Uterine smooth muscle cell (primary cell): ENCODE measurements around the gene ZSCAN26. TPM values are rescaled to one million over a fixed set of nuclear protein-coding genes. Genes with fewer than 3 reads are reported as not detected.

Source experiments
- total RNA-seq: library from RNA; depleted of rRNA; stranded (reverse); fragments of >200 nt; gene quantifications from 2 replicates; pipeline ENCODE4 v1.2.3, GENCODE V29; 2014

Gene ZSCAN26
- total RNA-seq: 19.4 and 21.9 TPM in 2 replicates

DNA sequence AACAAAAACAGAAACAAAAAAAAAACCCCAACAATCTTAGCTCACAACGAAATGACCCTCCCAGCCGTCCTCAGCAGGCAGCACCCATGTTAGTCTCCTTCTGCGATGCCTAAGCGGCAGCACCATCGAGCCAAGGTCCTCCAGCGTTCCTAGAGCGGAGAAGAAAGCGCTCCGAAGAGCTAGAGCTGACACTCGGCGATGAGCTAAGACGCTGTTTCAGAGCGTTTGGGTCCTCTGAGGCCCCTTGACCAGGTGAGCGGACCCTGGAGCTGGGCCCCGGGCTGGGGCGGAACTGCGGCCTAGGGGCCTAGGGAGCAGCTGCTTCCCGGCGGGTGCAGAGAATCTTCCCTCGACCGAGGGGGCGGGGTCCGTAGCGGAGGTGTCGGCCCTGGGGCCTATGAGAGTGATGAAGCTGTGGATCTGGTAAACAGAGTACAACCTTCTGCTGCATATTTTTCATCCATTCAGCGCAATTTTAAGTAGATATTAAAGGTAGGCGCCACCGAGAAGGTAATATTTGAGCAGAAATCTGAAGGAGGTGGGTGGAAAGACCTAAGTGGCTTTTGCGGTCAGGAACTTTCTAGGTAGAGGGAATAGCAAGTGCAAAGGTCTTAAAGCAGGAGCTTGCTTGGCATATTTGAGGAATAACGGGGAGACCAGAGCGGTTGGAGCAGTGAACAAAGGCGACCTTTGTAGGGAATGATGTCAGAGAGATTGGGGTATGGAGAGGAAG lies at the start of gene ZSCAN26:
Gene ZSCAN26 (plus strand): TSS at position 182 of the 733 bp plus-strand sequence. CDS start 4,777 bp downstream, outside the sequence.

DNA sequence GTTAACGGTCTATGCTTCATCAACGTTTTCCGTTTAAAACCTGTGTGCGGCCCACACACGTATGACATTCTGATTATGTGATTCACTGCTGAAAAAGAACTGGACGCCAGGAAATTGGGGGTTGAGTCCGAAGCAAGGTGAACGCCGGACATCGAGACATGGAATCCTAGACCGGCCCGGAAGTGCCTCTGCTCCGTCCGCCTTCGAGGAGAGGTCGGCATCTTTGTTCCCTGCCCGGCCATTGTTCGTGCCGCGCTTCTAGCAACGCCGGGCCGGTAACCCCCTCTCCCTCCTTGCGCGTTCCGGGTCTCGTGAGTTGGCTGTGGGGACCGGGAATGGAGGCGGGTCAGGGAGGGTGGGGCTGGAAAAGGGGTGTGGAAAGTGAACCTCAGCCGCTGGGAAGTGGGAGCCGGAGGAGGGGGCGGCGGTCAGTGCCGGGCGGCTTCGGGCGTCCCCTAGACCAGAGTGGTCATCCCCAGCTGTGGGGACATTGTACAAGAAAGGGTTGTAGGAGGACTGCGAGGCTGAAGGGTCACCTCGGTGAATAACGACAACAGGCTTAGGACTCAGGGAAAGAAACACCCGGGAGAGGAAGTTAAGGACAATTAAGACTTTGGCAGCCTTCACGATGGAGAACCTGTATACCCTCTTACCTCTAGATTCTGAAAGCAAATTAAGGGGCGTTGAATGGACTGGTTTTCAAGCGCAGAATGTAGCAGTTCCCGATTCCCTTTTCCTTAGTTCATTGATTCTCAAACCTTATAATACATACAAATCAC lies 41.7 kb upstream of the ZSCAN26 start, which contains the start of gene ZSCAN9:
Gene ZSCAN9 (plus strand): TSS at position 220 of the 779 bp plus-strand sequence. CDS start 1,810 bp downstream, outside the sequence.

DNA sequence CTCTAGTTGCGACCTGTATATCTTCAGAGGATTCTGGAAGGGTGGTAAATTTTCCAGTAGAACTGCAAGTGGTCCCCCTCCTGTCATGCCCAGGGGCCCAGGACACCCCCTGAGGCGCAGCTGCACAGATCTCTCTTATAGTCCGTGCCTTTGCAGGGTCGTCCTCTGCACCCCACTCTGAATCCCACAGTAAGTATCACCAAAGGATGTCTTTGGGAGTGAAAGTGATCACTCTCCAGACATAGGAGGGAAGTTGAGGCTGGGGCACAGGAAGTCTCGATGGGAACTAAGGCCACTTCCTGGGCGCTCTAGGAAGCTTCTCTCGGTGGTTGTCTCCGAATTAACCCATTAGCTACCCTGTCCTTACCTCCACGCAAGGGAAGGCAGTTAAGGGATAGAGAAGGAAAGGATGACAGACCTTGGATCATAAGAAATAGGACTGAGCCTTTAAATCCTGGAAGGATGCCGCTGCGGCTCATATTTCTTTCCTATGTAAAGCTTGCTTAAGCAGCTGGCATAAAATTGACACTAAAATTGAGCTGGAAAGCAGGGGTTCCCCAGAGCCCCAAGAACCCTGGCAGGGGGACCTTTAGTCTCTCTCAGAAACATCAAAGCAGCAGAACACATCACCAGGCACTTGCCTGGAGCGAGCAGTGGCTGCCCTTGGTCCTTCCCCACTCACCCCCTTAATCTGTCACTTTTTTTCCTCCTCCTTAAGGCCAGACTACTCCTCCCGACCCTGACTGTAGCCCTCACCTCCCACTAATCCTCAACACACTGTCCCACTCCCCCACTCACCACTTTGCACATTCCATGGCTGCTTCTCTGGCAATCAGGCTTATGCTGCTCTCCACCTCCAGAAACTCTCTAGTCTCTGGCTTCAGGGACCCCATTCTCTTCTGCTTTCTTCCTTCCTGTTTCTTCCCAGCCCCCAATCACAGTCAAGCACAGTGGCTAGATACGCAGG lies 14.7 kb upstream of the ZSCAN26 start, which contains the start of gene ZKSCAN4:
Gene ZKSCAN4 (minus strand): TSS at position 261 of the 967 bp plus-strand sequence. CDS start 289 bp downstream, outside the sequence.

DNA sequence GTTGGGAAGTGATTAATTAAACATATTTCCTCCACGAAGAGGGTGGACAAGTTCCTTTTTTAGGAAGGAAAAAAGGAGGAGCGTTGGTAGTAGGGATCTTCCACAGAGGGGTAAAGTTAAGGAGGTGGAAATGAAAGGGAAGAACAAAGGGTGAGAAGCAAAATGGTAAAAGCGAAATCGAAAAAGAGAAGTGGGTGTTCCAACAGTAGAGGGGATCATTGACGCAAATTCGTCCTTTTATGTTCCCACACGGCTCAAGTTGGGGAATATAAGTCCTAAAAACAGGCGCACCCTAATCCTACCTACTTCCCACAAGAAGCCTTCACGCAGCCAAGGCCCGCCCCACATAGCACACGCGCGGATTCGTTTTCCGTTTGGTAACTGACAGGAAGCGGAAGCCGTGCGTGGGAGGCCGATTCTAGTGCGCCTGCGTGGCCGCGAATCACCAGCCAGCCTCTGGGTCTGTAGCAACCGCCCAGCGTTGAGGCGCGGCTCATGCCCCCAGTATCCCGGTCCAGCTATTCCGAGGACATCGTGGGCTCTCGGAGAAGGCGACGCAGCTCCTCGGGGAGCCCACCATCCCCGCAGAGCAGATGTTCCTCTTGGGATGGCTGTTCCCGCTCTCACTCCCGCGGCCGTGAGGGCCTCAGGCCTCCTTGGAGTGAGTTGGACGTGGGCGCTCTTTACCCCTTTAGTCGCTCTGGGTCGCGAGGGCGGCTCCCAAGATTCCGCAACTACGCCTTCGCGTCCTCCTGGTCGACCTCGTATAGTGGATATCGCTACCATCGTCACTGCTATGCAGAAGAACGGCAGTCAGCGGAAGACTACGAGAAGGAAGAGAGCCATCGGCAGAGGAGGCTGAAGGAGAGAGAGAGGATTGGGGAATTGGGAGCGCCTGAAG lies 7.8 kb upstream of the ZSCAN26 start, which contains the start of gene NKAPL:
Gene NKAPL (plus strand): TSS at position 421 of the 901 bp plus-strand sequence. CDS start 75 bp downstream, at position 496.

DNA sequence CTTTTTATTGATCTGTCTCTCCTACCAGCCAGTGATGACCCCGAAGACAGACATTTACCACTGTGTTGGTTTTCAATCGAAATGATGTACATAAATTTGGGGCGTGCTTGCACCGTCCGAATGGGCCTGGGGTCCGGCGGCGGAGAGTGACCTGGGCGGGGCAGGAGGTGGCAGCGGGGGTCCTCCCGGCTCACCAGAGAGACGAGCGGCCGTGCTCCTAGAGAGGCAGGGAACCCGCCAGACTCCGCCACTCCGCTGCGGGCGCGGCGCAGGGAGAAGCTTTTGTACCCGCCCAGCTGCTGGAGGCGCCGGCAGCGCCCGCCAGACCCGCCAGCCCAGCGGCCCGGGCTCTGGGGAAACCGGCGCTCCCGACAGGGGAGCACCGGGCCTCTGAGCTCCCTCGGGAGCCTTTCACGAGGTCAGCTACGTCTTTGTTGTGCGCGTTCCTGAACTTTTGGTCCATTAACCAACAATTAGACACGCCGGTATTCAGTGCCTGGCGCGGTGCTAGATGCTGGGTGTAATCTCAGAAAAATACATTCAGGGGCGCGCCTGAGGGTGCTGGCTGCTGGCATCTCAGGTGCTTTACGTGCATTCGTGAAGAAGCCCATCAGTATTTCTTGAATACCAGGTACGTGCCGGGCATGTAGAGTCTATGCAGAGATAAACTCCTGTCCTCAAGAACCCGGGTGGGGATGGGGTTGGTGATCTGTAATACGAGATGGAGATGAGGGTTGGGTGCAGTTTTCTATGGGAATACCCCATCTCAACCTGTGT lies 14.5 kb downstream of the ZSCAN26 start, which contains the start of gene PGBD1:
Gene PGBD1 (plus strand): TSS at position 285 of the 777 bp plus-strand sequence. CDS start 2,242 bp downstream, outside the sequence.

Other genes with a start within 250 kb of the ZSCAN26 start
- gene ZNF165, start 186.6 kb upstream of the ZSCAN26 start, total RNA-seq: 0.25 and 0.77 TPM in 2 replicates
- gene ZSCAN16, start 142.5 kb upstream of the ZSCAN26 start, total RNA-seq: 4.9 and 5.8 TPM in 2 replicates
- 17.2 and 19.2 TPM in 2 replicates for gene ZKSCAN8, start 125.3 kb upstream of the ZSCAN26 start, total RNA-seq
- 12.9 and 13.4 TPM in 2 replicates for gene ZSCAN9, start 41.9 kb upstream of the ZSCAN26 start, total RNA-seq
- 5.4 and 6.0 TPM in 2 replicates for gene ZKSCAN4, start 14.9 kb upstream of the ZSCAN26 start, total RNA-seq
- gene NKAPL, start 7.8 kb upstream of the ZSCAN26 start, total RNA-seq: 1.00 and 1.9 TPM in 2 replicates
- 7.9 and 9.5 TPM in 2 replicates for gene PGBD1, start 14.4 kb downstream of the ZSCAN26 start, total RNA-seq
- 7.9 and 19.7 TPM in 2 replicates for gene ZSCAN31, start 69.0 kb downstream of the ZSCAN26 start, total RNA-seq
- gene ZKSCAN3, start 82.8 kb downstream of the ZSCAN26 start, total RNA-seq: 5.9 and 6.1 TPM in 2 replicates
- 9.3 and 9.5 TPM in 2 replicates for gene ZSCAN12, start 132.6 kb downstream of the ZSCAN26 start, total RNA-seq
- gene ZSCAN23, start 176.3 kb downstream of the ZSCAN26 start, total RNA-seq: 6.2 and 6.3 TPM in 2 replicates
- gene GPX6, start 248.7 kb downstream of the ZSCAN26 start, total RNA-seq: not detected in 2 replicates